SK-N-SH treated with all-trans-retinoic acid at 6 μM for 48 hours (cell line): ENCODE data around the gene DEAF1.
A peak's percentile ranks its signal among the peaks of the same experiment; 100 is the strongest.

Experiments
- ATAC-seq: fragments of 200-7000 bp; cut with Tn5 transposase; 3 replicates; pipeline ENCODE4 v1.9.1; 2020; ENCODE audit warnings: mild to moderate bottlenecking, moderate library complexity
- ARNTL ChIP-seq: fragments of 450-650 bp; formaldehyde crosslinking; IDR thresholded peaks from 2 replicates; pipeline ENCODE4 v1.5.0; 2020; ENCODE audit warnings: low read depth, mild to moderate bottlenecking, moderate library complexity, borderline replicate concordance
- BACH2 ChIP-seq: fragments of 250-450 bp; sonication (Bioruptor Pico); IDR thresholded peaks from 2 replicates; pipeline ENCODE4 v1.9.0; 2021; ENCODE audit warnings: mild to moderate bottlenecking, borderline replicate concordance
- CSDC2 ChIP-seq: fragments of 250-450 bp; sonication (Bioruptor Pico); IDR thresholded peaks from 2 replicates; pipeline ENCODE4 v1.5.0; 2020; ENCODE audit warnings: mild to moderate bottlenecking, moderate library complexity
- ESRRG ChIP-seq: fragments of 250-450 bp; sonication (Bioruptor Pico); IDR thresholded peaks from 2 replicates; pipeline ENCODE4 v1.6.1; 2021; ENCODE audit warnings: mild to moderate bottlenecking
- GLIS3 ChIP-seq: fragments of 250-450 bp; sonication (Bioruptor Pico); IDR thresholded peaks from 2 replicates; pipeline ENCODE4 v1.5.0; 2020; ENCODE audit warnings: mild to moderate bottlenecking, moderate library complexity
- ISL1 ChIP-seq: fragments of 250-450 bp; sonication (Bioruptor Pico); IDR thresholded peaks from 2 replicates; pipeline ENCODE4 v2.1.2; 2022; ENCODE audit warnings: mild to moderate bottlenecking, moderate library complexity
- RARB ChIP-seq: fragments of 250-450 bp; sonication (Bioruptor Pico); IDR thresholded peaks from 2 replicates; pipeline ENCODE4 v1.8.0; 2021; ENCODE audit warnings: mild to moderate bottlenecking, moderate library complexity
- SNAI2 ChIP-seq: fragments of 250-450 bp; sonication (Bioruptor Pico); IDR thresholded peaks from 2 replicates; pipeline ENCODE4 v1.5.0; 2020; ENCODE audit warnings: mild to moderate bottlenecking, moderate library complexity
- TCF4 ChIP-seq: fragments of 250-450 bp; sonication (Bioruptor Pico); IDR thresholded peaks from 2 replicates; pipeline ENCODE4 v1.8.0; 2021; ENCODE audit warnings: mild to moderate bottlenecking, moderate library complexity, borderline replicate concordance
- TOX ChIP-seq: fragments of 250-450 bp; sonication (Bioruptor Pico); IDR thresholded peaks from 2 replicates; pipeline ENCODE4 v1.8.0; 2021; ENCODE audit warnings: mild to moderate bottlenecking, moderate library complexity, borderline replicate concordance
- ZC3H10 ChIP-seq: fragments of 250-450 bp; sonication (Bioruptor Pico); IDR thresholded peaks from 2 replicates; pipeline ENCODE4 v1.5.1; 2021; ENCODE audit warnings: mild to moderate bottlenecking, moderate library complexity
- ZFP3 ChIP-seq: fragments of 250-450 bp; sonication (Bioruptor Pico); IDR thresholded peaks from 2 replicates; pipeline ENCODE4 v1.5.0; 2020; ENCODE audit warnings: mild to moderate bottlenecking, moderate library complexity
- ZFP30 ChIP-seq: fragments of 450-650 bp; formaldehyde crosslinking; IDR thresholded peaks from 2 replicates; pipeline ENCODE4 v1.5.0; 2022; ENCODE audit warnings: mild to moderate bottlenecking, moderate library complexity
- ZNF565 ChIP-seq: fragments of 450-650 bp; formaldehyde crosslinking; conservative IDR thresholded peaks from 2 replicates; pipeline ENCODE4 v1.5.0; 2020; ENCODE audit warnings: low read depth, mild to moderate bottlenecking, moderate library complexity
- ZNF70 ChIP-seq: fragments of 450-650 bp; formaldehyde crosslinking; IDR thresholded peaks from 2 replicates; pipeline ENCODE4 v1.5.0; 2020; ENCODE audit warnings: mild to moderate bottlenecking, moderate library complexity
- ZNF8 ChIP-seq: fragments of 450-650 bp; formaldehyde crosslinking; IDR thresholded peaks from 2 replicates; pipeline ENCODE4 v1.5.0; 2020; ENCODE audit warnings: mild to moderate bottlenecking, moderate library complexity
- TF ChIP-seq, protein P1 (sequence below): fragments of 250-450 bp; sonication (Bioruptor Pico); IDR thresholded peaks from 2 replicates; pipeline ENCODE4 v1.8.0; 2020; ENCODE audit warnings: mild to moderate bottlenecking, moderate library complexity, borderline replicate concordance
- TF ChIP-seq, protein P2 (sequence below): fragments of 250-450 bp; sonication (Bioruptor Pico); IDR thresholded peaks from 2 replicates; pipeline ENCODE4 v1.5.0; 2020; ENCODE audit warnings: mild to moderate bottlenecking, moderate library complexity
- TF ChIP-seq, protein P3 (sequence below): fragments of 250-450 bp; sonication (Bioruptor Pico); IDR thresholded peaks from 2 replicates; pipeline ENCODE4 v1.5.1; 2020; ENCODE audit warnings: low read depth, mild to moderate bottlenecking, moderate library complexity
- TF ChIP-seq, protein P4 (sequence below): fragments of 250-450 bp; sonication (Bioruptor Pico); IDR thresholded peaks from 2 replicates; pipeline ENCODE4 v1.5.1; 2021; ENCODE audit warnings: mild to moderate bottlenecking, moderate library complexity

The DEAF1 gene

DNA sequence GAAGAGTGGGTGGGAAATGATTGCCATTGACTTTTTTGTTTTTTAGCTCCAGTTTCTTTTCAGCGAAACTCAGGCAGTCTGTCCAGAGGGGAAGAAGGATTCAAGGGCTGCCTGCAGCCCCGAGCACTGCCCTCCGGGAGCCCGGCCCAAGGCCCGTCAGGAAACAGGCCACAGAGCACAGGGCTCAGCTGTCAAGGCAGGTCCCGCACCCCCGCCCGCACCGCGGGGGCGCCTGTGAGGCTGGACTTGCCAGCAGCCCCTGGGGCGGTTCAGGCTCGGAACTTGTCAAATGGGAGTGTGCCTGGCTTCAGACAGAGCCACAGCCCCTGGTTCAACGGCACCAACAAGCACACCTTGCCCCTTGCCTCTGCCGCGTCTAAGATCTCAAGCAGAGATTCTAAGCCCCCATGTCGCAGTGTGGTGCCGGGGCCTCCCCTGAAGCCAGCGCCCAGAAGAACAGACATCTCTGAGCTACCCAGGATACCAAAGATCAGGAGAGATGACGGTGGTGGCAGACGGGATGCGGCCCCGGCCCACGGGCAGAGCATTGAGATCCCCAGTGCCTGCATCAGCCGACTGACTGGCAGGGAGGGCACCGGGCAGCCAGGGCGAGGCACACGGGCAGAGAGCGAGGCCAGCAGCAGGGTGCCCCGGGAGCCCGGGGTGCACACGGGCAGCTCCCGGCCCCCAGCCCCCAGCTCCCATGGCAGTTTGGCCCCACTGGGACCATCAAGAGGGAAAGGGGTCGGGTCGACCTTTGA is 87.8 kb downstream of the DEAF1 start (continued):
- TF ChIP-seq, protein P1, sequence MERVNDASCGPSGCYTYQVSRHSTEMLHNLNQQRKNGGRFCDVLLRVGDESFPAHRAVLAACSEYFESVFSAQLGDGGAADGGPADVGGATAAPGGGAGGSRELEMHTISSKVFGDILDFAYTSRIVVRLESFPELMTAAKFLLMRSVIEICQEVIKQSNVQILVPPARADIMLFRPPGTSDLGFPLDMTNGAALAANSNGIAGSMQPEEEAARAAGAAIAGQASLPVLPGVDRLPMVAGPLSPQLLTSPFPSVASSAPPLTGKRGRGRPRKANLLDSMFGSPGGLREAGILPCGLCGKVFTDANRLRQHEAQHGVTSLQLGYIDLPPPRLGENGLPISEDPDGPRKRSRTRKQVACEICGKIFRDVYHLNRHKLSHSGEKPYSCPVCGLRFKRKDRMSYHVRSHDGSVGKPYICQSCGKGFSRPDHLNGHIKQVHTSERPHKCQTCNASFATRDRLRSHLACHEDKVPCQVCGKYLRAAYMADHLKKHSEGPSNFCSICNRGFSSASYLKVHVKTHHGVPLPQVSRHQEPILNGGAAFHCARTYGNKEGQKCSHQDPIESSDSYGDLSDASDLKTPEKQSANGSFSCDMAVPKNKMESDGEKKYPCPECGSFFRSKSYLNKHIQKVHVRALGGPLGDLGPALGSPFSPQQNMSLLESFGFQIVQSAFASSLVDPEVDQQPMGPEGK: no peak
- TF ChIP-seq ZFP3 (CRISPR knock-in tag) (no peak), ZNF8 (CRISPR knock-in tag) (no peak)

DNA sequence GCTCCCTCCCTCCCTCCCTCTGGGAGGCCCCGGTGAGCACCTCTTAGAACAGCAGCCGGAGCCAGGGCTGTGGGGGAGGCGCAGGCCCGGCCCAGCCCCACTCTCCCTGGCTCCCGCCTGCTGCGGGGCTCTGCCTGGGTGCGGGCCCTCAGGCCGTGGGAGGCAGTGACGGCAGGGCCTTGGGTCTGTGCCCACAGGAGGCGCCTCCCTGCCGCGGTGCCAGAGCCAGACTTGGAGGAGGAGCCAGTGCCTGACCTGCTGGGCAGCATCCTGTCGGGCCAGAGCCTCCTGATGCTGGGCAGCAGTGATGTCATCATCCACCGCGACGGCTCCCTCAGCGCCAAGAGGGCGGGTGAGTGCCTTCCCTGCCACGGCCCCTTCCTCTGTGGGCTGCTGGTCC is 88.8 kb downstream of the DEAF1 start:
- peak; percentile 80 for ATAC-seq
- no peak for TF ChIP-seq ZNF70
- TF ChIP-seq, protein P2, sequence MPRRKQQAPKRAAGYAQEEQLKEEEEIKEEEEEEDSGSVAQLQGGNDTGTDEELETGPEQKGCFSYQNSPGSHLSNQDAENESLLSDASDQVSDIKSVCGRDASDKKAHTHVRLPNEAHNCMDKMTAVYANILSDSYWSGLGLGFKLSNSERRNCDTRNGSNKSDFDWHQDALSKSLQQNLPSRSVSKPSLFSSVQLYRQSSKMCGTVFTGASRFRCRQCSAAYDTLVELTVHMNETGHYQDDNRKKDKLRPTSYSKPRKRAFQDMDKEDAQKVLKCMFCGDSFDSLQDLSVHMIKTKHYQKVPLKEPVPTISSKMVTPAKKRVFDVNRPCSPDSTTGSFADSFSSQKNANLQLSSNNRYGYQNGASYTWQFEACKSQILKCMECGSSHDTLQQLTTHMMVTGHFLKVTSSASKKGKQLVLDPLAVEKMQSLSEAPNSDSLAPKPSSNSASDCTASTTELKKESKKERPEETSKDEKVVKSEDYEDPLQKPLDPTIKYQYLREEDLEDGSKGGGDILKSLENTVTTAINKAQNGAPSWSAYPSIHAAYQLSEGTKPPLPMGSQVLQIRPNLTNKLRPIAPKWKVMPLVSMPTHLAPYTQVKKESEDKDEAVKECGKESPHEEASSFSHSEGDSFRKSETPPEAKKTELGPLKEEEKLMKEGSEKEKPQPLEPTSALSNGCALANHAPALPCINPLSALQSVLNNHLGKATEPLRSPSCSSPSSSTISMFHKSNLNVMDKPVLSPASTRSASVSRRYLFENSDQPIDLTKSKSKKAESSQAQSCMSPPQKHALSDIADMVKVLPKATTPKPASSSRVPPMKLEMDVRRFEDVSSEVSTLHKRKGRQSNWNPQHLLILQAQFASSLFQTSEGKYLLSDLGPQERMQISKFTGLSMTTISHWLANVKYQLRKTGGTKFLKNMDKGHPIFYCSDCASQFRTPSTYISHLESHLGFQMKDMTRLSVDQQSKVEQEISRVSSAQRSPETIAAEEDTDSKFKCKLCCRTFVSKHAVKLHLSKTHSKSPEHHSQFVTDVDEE (CRISPR knock-in tag): 0 out of 2 replicates have a peak, but pooled peaks have one; percentile 20
- TF ChIP-seq SNAI2 (CRISPR knock-in tag): 0 out of 2 replicates have a peak, but pooled peaks have one; percentile 20
- 0 out of 2 replicates have a peak, but pooled peaks have one; percentile 30 for TF ChIP-seq ZFP3 (CRISPR knock-in tag)
- TF ChIP-seq ZFP30 (CRISPR knock-in tag): no peak

DNA sequence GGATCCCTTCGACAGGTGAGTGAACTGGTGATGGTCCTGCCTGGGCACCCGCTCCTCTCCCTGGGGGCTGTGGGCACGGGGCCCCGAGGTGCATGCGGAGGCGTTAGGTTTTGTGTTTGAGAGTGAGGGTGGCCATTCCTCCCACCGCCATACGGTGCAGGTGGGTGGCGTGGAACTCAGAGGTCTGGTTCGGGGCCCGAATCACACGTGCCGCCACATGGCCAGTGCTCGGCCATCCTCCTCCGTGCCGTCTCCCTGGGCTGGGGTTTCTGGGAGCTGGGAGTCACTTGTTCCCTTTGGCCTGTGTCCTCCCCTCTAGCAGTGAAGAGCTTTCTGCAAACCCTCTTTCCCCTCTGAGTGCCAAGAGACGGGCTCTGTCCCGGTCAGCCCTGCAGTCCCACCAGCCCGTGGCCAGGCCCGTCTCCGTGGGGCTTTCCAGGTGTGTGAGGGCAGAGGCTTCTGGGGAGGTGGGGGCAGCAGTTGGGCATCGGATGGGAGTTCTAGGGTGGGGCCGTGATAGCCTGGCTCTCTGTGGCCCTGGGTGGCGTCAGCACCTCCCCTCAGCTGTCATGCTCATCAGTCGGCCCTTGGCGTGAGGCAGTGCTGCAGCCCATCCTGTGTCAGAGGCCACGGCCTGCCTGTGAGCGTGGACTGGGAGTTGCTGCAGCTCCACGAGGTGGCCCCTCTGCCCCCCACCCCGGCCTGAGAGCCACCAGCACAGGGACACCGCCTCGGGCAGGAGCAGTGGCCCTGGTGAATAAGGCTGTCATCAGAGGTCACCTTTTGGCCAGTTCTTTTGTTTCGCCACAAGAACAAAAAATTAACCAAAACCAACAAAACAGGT is 89.5 kb downstream of the DEAF1 start:
- no peak for ATAC-seq
- TF ChIP-seq, protein P3, sequence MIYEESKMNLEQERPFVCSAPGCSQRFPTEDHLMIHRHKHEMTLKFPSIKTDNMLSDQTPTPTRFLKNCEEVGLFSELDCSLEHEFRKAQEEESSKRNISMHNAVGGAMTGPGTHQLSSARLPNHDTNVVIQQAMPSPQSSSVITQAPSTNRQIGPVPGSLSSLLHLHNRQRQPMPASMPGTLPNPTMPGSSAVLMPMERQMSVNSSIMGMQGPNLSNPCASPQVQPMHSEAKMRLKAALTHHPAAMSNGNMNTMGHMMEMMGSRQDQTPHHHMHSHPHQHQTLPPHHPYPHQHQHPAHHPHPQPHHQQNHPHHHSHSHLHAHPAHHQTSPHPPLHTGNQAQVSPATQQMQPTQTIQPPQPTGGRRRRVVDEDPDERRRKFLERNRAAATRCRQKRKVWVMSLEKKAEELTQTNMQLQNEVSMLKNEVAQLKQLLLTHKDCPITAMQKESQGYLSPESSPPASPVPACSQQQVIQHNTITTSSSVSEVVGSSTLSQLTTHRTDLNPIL (CRISPR knock-in tag): no peak
- no peak for TF ChIP-seq ESRRG (CRISPR knock-in tag)
- TF ChIP-seq, protein P1: no peak
- TF ChIP-seq ZNF8 (CRISPR knock-in tag): no peak
- no peak for TF ChIP-seq TOX
- TF ChIP-seq ISL1 (CRISPR knock-in tag): no peak
- no peak for TF ChIP-seq CSDC2
- no peak for TF ChIP-seq ARNTL (CRISPR knock-in tag)
- TF ChIP-seq ZNF70: no peak

DNA sequence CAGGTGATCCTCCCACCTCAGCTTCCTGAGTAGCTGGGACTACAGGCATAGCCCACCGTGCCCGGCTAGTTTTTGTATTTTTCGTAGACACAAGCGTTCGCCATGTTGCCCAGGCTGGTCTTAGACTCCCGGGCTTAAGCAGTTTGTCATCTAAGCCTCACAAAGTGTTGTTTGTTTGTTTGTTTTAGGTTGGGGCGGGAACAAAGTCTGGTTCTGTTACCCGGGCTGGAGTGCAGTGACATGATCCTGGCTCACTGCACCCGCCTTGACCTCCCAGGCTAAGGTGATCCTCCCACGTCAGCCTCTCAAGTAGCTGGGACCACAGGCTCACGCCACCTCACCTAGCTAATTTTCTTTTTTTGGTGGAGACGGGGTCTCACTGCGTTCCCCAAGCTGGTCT is 91.9 kb downstream of the DEAF1 start:
- ATAC-seq: no peak
- TF ChIP-seq, protein P1: no peak
- TF ChIP-seq, protein P4, sequence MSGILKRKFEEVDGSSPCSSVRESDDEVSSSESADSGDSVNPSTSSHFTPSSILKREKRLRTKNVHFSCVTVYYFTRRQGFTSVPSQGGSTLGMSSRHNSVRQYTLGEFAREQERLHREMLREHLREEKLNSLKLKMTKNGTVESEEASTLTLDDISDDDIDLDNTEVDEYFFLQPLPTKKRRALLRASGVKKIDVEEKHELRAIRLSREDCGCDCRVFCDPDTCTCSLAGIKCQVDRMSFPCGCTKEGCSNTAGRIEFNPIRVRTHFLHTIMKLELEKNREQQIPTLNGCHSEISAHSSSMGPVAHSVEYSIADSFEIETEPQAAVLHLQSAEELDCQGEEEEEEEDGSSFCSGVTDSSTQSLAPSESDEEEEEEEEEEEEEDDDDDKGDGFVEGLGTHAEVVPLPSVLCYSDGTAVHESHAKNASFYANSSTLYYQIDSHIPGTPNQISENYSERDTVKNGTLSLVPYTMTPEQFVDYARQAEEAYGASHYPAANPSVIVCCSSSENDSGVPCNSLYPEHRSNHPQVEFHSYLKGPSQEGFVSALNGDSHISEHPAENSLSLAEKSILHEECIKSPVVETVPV: no peak
- TF ChIP-seq ZNF565: no peak
- no peak for TF ChIP-seq ZC3H10 (CRISPR knock-in tag)
- no peak for TF ChIP-seq GLIS3 (CRISPR knock-in tag)
- TF ChIP-seq, protein P2 (CRISPR knock-in tag): no peak
- no peak for TF ChIP-seq BACH2
- no peak for TF ChIP-seq ARNTL (CRISPR knock-in tag)
- no peak for TF ChIP-seq ZNF70
- no peak for TF ChIP-seq RARB (CRISPR knock-in tag)
- TF ChIP-seq ZNF8 (CRISPR knock-in tag): no peak
- no peak for TF ChIP-seq TCF4 (CRISPR knock-in tag)
- TF ChIP-seq ISL1 (CRISPR knock-in tag): no peak
